Skeletal muscle cell (primary cell): ENCODE results near the gene NRG3.
A peak's percentile ranks its signal among the peaks of the same experiment; 100 is the strongest.
"Not testable (repeated sequence)": the region's sequence is repeated elsewhere in the genome, so short reads cannot be mapped to it uniquely, and the experiment has no call there.

ENCODE experiments used
- DNase-seq: peaks from one replicate; pipeline ENCODE4 v3.0.0-alpha.2; 2010; ENCODE audit warnings: low read depth
- H3K4me3 ChIP-seq: 2 replicates; pipeline ENCODE4 v1.5.1; 2011; ENCODE audit warnings: low read depth, mild to moderate bottlenecking, control low read depth, low read length, moderate library complexity

The NRG3 gene

DNA sequence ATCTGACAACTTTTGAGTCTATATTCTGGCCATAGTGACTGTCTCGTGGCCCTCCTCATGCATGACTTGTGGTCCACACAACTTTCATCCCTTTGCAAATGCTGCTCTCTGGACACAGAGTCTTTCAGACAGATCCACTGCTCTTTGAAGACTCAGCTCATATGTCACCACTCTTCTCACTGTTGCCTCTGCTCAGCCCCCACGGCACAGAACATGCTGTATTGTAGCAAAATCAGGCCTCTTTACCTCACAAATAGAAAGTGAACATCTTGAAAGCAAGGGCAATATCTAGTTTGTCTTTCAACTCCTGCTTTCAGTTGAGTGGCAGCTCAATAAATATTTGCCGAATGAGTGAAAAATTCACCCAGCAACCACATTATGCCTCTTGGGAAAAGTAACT lies 443.5 kb downstream of the NRG3 start:
- H3K4me3 ChIP-seq = no peak overlapping the region
- DNase-seq = no peak

DNA sequence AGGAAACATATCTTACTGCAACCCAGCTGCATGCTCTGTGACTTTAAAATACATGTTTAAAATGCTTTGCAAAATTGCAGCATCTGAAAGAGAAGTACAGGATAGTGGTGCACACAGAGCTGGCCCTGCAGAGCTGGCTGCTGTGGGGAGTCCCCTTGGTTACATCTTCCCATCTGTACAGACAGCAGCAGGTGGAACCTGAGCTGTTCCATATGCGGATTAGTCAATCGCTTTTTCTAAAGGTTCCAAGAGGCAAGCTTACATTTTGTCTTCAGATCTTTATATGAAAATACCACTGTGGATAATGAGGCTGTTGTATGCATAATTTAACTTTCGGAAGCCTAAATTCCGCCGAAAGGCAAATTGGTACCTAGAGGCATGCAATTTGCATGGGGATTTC lies 444.1 kb downstream of the NRG3 start:
- no peak overlapping the region for H3K4me3 ChIP-seq
- no peak for DNase-seq

DNA sequence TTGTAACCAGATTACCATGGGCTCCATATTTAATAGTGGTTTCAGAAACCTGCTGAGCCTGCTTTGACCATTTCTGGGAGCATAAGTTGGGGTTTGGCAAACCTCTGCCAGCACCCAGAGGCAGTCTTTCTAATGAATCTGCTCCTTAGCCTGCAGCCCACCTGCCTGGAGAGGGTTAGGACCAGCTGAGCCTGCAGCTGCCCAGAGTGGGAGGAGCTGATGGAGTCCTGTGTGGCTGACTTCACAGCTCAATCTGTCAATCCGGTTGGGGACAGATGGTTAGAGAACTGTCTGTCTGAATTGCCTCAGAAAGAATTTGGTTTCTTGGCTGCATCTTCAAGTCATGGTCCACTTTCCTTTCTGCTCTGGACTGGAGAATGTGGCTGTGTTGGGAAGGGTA lies 444.6 kb downstream of the NRG3 start:
- H3K4me3 ChIP-seq = no peak overlapping the region
- no peak for DNase-seq

DNA sequence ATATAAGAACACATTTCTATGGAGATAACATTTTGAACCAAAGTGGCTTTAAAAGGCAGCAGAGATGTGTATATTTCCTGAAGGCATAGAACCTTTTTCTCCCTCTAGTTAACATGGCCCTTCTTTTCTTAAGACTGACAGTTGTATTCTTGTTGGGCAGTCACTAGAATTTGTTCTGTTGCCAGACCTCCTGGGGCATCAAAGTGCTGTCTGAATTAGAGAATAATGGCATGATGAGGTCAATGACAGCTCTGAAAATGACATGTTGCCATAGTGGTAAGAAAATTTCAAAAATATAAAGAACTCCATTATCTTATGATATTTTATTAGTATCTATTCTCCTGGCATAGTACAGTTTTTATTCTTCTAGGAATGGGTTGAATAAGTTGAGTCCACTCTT lies 446.7 kb downstream of the NRG3 start:
- DNase-seq = no peak

DNA sequence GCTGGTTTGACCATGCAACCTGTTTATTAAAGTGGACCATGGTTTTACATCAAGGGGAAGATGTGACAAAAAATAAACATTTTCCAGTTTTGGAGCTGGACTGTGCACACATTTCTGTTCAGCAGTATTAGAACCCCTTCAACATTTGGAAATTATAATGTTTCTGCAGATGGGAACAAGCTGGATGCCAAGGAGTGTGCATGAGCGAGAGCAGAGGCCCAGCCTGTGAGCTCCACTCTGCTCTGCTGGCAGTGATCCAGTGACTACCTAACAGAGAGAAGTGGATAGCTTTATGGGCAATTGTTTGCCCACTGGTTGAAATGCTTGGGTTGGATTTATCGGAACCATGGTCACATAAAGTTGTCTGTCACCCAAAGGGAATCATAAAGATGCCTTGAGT lies 456.7 kb downstream of the NRG3 start:
- no peak overlapping the region for H3K4me3 ChIP-seq
- no peak for DNase-seq

More for the DNA sequence above, 446.7 kb downstream of the NRG3 start:
- H3K4me3 ChIP-seq = no peak overlapping the region

DNA sequence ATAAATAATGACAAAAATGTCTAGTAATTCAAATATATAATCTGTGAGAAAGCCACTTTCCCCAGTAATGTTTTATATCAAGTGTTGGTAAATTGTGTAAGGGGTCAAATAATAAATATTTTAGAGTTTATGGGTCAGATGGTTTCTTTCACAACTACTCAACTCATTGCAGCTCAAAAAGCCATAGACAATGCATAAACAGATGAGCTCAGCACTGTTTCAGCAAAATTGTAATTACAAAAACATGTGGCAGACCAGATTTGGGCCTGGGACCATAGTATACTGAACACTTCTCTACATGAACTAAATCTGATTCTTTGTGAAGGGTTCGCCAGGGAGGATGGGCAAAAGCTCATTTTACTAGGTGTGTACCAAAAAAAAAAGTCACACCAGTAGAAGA lies 460.8 kb downstream of the NRG3 start:
- no peak for DNase-seq
- H3K4me3 ChIP-seq = no peak overlapping the region

DNA sequence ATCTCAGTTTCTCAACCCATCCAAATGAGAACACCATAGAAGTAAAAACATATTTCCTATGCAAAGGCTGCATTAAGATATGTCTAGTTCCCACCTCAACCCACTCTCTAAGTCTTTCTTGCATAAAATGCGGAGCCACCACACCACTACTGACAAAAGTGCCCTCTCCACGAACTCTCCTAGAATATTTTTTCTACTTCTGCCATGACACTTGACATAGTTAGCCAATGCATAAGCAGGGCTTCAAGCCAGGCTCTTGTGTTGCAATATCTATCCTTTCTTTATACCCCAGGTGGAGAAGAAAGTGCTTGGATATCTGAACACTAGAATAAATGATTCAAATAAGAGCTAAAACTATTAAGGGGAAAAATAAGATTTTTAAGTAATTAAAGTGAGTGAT lies 465.2 kb downstream of the NRG3 start:
- no peak overlapping the region for H3K4me3 ChIP-seq
- DNase-seq = no peak

DNA sequence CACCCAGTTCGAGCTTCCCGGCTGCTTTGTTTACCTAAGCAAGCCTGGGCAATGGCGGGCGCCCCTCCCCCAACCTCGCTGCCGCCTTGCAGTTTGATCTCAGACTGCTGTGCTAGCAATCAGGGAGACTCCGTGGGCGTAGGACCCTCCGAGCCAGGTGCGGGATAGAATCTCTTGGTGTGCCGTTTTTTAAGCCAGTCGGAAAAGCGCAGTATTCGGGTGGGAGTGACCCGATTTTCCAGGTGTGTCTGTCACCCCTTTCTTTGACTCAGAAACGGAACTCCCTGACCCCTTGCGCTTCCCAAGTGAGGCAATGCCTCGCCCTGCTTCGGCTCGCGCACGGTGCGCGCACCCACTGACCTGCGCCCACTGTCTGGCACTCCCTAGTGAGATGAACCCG lies 474.6 kb downstream of the NRG3 start:
- not testable (repeated sequence) for DNase-seq, H3K4me3 ChIP-seq

DNA sequence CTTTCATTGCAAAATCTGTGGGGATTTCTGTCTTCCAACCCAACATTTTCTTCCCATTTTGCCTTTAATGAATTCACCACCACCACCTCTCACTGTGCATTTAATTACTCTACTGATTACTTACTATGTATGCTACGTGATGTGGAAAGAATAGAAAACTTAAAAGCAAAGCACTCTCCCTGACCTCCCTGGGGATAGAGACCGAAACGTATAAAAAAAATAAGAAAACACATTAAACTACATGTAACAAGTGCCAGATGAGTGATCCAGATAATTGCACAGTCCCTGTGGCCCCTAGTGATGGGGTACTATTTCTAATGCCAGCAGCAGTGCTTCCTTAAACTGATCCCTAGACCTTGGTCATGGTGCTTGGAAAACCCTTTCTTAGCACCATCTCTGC lies 478.4 kb downstream of the NRG3 start:
- no peak overlapping the region for H3K4me3 ChIP-seq
- no peak for DNase-seq

DNA sequence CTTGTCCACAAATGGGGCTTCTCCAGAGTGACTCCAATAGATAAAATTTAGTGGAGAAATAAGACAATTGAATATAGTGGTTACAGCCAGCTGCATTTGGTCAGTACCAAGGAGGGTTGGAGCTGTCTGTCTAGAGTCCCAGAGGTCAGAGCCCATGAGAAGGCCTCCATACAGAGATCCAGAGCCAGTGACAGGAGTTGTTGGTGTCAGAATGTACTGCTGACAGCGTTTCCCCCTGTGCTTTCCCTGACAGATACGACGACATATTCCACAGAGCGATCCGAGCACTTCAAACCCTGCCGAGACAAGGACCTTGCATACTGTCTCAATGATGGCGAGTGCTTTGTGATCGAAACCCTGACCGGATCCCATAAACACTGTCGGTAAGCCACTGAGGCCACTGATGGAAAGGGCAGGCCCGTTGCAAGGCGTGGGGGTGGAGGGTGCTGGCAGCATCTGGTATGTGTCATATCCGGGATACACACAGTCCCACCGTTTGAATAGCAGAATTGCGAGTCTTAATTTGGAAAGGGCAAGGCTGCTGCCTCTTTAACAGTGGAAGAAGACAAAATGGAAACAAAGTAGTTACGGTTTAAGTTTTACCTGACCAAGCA lies 483.6 kb downstream of the NRG3 start:
- no peak overlapping the region for H3K4me3 ChIP-seq
- peak; percentile 28 for DNase-seq

DNA sequence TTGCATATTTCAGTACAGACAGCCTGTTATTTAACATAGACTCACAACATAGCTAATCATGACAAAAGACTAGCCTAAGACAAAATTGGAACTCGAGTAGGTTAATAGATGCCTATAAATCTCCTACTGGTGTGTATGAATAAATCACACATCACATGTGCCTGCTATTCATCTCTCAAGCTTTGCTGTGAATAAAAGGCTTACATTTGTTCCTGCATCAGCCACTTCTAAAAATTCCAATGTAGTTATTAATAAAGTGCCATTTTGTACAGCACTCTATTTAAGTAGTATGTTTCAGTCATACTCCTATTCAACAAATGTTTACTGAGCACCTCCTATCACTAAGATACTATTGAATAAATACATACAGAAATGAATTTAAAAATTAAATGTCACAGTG lies 486.3 kb downstream of the NRG3 start:
- DNase-seq = no peak
- H3K4me3 ChIP-seq = no peak overlapping the region

DNA sequence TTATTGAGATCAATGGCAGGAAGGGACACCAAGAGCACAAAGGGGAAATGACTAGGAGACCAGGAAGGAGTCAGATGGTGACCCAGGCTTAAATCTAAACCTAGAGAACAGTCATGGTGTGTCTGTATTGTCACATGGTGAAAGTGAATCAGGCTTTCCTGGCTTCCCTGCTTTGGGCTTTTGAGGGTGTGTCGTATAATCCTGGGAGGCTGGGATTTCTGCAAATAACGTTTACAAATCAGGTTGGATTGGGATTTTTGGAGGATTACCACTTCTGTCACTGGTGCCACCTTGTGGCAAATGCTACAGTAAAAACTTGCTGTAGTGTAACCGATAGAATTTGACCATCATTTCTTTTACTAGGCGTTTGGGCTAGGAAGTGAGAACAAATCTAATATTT lies 502.6 kb downstream of the NRG3 start:
- peak; percentile 7 for DNase-seq

DNA sequence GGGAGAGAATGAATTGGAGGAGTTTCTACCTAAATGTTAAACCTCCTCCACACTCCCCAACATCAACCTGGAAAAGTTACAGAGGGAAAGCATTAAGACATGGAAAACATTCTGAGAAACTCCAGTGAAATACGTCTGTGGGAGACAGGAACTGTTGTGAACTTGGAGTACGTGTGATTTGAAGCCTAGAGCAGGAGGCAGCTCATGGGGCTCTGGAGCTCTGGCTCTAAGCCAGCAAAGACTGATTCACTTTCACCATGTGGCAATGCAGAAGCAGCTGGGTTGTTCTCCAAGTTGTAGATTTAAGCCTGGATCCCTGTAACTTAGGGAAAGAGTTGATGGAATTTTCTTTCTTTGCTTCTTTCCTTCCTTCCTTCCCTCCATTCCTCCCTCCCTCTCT lies 503.2 kb downstream of the NRG3 start:
- peak; percentile 77 for DNase-seq
- H3K4me3 ChIP-seq = no peak overlapping the region

More for the DNA sequence above, 502.6 kb downstream of the NRG3 start:
- no peak overlapping the region for H3K4me3 ChIP-seq

DNA sequence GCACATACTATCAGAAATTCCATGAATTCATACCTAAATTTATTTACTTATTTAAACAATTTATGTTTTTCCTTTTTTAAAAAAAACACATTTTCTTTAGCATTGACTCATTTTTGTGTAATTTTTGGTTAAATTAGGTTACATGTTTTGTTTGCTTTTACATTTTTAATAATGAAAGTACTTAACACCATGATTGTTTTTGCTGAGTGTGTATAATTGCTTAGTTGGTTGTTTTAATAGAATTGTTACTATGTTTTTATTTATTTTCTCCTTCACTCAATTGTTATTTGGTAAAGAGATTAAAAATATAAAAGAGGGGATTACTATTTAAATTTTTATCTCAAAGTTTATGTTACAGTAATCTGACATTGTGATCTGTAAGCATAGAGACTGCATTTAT lies 508.4 kb downstream of the NRG3 start:
- DNase-seq = no peak
- H3K4me3 ChIP-seq = no peak overlapping the region

DNA sequence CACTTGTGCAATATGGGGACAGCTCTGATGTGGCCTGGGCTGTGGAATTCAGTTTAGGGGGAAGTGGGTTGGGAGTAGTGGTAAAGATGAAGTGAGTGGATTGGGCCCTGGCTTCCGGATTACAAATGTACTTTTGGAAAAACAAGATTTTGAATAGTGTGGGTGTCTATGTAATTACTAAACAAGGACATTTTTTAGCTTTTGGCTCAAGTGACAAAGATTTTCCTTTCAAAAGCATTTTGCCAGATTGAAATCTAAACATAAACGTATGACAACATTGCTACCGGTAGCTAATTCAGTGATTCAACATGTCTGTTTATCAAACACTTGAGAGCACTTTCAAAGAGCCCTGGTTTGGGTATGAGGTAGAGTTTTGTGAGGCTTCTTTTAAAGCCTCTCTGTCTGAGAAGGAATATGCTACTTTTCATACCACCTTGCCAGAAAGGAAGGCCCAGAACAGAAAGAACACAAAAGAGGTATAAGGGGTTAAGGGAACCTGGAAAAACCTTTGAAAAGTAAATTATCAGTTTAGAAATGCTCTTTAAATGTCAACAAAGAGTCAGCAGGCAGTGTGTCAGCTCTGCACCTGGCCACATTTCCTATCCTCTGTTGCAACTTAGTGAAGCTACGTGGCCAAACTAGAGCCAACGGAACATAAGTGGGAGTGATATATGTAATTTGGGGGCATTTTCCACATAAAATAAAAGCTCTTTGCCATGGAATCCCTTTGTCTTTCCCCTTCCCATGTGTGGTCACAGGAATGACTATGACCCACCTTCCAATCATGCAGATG lies 516.1 kb downstream of the NRG3 start:
- DNase-seq = no peak
- no peak overlapping the region for H3K4me3 ChIP-seq

DNA sequence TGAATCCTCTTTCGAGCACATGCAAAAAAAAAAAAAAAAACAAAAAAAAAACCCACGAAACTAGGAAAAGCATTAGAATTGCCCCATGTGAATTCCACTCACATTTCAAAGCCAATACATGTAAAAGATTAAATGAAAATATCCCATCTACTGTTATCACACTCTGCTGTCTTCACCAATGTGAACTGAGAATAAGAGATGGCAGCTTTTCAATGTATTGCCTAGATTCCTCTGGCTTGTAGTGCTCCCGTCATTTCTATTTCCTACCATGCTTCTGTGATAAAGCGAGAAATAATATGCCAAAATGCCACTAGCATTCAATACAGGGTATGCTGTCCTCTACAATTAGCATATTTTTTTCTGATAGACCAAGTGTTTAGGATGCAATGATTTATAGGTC lies 517.0 kb downstream of the NRG3 start:
- DNase-seq = no peak
- H3K4me3 ChIP-seq = no peak overlapping the region

DNA sequence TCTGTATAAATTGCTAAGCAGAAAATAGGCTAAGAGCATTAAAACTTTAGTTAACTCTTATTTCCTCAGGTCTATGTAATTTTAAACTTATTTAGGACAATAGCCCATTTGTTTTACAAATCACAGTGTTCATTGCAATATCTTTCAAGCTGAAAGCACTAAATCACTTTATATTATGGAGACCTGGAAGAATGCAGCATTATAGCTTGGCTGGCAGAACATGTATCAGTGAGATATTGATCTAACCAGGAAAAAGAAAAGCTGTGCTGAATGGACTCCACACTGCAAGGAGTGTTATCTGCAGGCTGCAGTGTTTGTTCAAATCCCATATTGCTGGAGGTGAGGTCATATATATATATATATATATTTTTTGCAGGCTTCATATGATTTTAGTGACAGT lies 517.5 kb downstream of the NRG3 start:
- DNase-seq = no peak
- H3K4me3 ChIP-seq = no peak overlapping the region

DNA sequence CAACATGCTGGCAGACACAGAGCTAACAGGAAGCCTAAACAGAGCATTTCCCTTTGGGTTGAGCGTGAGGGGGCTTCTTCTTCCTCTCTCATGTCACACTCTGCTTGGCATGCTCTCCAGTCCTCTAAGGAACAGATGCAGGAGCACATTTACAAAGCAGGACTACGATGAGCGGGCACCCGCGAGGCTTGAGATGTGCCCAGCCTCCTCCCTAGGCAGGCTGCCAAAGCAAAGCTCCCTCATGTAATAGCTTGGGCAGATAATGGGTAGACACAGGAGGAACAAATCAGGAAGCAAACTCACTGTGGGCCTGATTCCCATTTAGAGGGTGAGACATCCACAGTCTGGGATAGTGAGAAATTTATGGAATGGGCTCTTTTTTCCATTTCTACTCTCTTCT lies 519.1 kb downstream of the NRG3 start:
- no peak for DNase-seq
- no peak overlapping the region for H3K4me3 ChIP-seq

DNA sequence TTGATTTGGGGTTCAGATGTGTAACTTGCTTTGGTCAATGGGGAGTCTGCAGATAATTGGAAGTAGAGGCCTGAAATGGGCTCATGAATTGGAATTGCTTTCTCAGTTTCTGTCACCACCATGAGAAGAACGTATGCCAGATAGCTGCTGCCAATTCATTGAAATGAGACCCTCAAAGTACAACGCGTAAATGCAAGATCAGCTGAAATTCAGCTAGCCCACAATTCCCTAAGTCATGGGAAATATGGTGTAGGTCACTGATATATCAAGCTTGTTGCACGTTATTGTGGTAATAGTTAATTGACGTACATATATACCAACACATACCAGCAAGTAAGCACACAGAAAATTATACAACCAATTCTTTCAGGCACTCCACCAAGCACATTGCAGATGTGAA lies 520.0 kb downstream of the NRG3 start:
- DNase-seq = no peak
- H3K4me3 ChIP-seq = no peak overlapping the region

DNA sequence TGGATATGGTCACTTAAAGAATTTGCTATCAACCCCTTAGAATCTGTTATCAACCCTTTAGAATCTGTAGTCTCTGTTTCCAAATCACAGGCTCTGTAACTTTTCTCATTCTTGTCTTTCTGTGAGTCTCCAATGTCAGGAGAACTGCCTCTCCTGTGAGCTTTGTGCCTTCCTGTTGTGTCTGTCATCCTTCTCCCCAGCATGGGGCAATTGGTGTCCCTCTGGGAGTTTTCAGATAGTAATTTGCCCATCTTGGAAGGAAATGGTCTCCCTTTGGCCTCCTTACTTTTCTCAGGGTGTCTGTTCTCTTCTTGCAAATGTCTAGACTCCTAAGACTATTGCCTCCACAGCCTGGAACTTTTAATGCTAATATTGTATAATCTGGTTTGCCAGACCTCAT lies 521.9 kb downstream of the NRG3 start:
- DNase-seq = no peak
- no peak overlapping the region for H3K4me3 ChIP-seq

DNA sequence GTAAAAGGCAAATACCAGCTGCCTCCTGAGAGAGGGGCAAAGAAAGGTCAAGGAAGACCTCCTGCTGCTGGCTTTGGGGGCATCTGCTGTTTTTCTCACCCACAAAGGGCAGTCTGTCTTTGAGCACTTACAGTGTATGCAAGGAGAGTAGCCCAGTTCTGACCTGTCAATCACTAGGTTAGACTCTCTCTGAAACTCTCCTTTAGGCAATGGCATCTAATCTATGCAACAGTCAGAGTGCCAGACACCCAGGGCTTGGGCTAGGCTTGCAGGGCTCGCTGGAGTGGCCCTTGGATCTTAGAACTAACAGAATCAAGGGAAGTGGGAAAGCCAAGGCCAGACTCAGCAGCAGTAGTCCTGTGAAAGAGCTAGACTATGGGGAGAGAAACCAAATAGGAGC lies 522.9 kb downstream of the NRG3 start:
- no peak overlapping the region for H3K4me3 ChIP-seq
- DNase-seq = no peak
